Thoracic aorta (tissue), 2 donors: ENCODE measurements around the gene SMR3A. TPM values are rescaled to one million over a fixed set of nuclear protein-coding genes. Genes with fewer than 3 reads are reported as not detected.

Source experiments
- ATAC-seq: fragments of 150-250 bp; one replicate; pipeline ENCODE4 v1.8.0; 2017; ENCODE audit warnings: low read depth; ENCODE audit not compliant: insufficient number of reproducible peaks, low FRiP score
- DNase-seq: peaks from one replicate; pipeline ENCODE4 v3.0.0-alpha.2; 2020; ENCODE audit warnings: low spot score
- H3K27ac ChIP-seq, 2 donors: fragments of 200-600 bp; sonication (generic); 1 replicate in 1 of 2; 2 replicates in 1 of 2; pipeline ENCODE4 v1.5.1; 2016; ENCODE audit warnings: mild to moderate bottlenecking in 2 of 2, moderate library complexity in 2 of 2
- H3K27me3 ChIP-seq: fragments of 200-600 bp; sonication (generic); replicated peaks from 2 replicates; pipeline ENCODE4 v1.6.0; 2016; ENCODE audit warnings: mild to moderate bottlenecking; ENCODE audit not compliant: insufficient read depth
- H3K36me3 ChIP-seq: fragments of 200-600 bp; sonication (generic); one replicate; pipeline ENCODE4 v1.5.1; 2016
- H3K4me1 ChIP-seq, 2 donors: fragments of 200-600 bp; sonication (generic); 1 replicate in 1 of 2; 2 replicates in 1 of 2; pipeline versions ENCODE4 v1.5.1 to v1.6.0; 2016; ENCODE audit warnings: low read depth in 2 of 2, mild to moderate bottlenecking in 1 of 2; ENCODE audit not compliant: control insufficient read depth in 1 of 2
- H3K4me3 ChIP-seq: fragments of 200-600 bp; sonication (generic); 2 replicates; pipeline ENCODE4 v1.5.1; 2016; ENCODE audit warnings: mild to moderate bottlenecking
- H3K9me3 ChIP-seq: fragments of 200-600 bp; sonication (generic); 2 replicates; pipeline ENCODE4 v1.5.1; 2016
- total RNA-seq, 2 donors: library from RNA; depleted of rRNA; stranded (reverse); fragments of >200 nt; gene quantifications; one replicate each; pipeline versions ENCODE4 v1.1.0 to v1.2.3, GENCODE V29; 2016
- TF ChIP-seq, protein P1 (sequence below): fragments of 200-600 bp; sonication (generic); IDR thresholded peaks from one replicate; pipeline ENCODE4 v1.5.1; 2019; ENCODE audit warnings: antibody characterized with exemption

Gene SMR3A
- total RNA-seq: not detected

DNA sequence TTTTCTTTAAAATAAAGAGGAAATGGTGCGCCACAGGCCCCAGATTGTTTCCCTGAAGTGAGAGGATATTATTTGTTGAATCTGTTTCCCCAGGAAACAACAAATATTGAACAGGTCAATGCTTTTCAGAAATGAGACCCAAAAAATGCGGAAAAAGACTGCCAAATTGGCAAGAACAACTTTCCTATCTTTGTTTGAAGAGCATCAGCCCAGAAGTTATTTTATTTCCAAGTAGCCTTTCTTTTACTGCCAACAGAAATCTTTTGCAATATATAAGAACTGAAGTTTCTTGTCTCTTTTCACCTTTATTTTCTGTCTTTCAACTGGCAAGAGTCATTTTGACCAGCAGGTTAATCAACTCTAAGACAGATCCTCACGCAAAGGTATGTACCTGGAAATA lies at the start of gene SMR3A:
Gene SMR3A (plus strand): TSS at position 301 of the 400 bp plus-strand sequence. CDS start 1,356 bp downstream, outside the sequence.
- H3K27ac ChIP-seq: no peak within 1 kb of the TSS
- no peak for DNase-seq
- no peaks in the 10 kb centered on the region for H3K9me3 ChIP-seq
- TF ChIP-seq, protein P1, sequence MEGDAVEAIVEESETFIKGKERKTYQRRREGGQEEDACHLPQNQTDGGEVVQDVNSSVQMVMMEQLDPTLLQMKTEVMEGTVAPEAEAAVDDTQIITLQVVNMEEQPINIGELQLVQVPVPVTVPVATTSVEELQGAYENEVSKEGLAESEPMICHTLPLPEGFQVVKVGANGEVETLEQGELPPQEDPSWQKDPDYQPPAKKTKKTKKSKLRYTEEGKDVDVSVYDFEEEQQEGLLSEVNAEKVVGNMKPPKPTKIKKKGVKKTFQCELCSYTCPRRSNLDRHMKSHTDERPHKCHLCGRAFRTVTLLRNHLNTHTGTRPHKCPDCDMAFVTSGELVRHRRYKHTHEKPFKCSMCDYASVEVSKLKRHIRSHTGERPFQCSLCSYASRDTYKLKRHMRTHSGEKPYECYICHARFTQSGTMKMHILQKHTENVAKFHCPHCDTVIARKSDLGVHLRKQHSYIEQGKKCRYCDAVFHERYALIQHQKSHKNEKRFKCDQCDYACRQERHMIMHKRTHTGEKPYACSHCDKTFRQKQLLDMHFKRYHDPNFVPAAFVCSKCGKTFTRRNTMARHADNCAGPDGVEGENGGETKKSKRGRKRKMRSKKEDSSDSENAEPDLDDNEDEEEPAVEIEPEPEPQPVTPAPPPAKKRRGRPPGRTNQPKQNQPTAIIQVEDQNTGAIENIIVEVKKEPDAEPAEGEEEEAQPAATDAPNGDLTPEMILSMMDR: no peak
- no peak for ATAC-seq
- no peaks in the 10 kb centered on the region for H3K27me3 ChIP-seq
- no peaks in the 10 kb centered on the region for H3K36me3 ChIP-seq
- no peak within 1 kb of the TSS for H3K4me3 ChIP-seq
- no peaks in the 10 kb centered on the region for H3K4me1 ChIP-seq

GRCh38 chr4:70313736-70314135 lies 46.8 kb upstream of the SMR3A start:
- H3K4me1 ChIP-seq: no peaks in the 10 kb centered on the region
- DNase-seq (no peak), ATAC-seq (no peak)
- no peak overlapping the region for H3K4me3 ChIP-seq
- no peak overlapping the region for H3K27ac ChIP-seq
- no peaks in the 10 kb centered on the region for H3K9me3 ChIP-seq
- no peaks in the 10 kb centered on the region for H3K27me3 ChIP-seq
- TF ChIP-seq, protein P1: no peak
- H3K36me3 ChIP-seq: no peaks in the 10 kb centered on the region

DNA sequence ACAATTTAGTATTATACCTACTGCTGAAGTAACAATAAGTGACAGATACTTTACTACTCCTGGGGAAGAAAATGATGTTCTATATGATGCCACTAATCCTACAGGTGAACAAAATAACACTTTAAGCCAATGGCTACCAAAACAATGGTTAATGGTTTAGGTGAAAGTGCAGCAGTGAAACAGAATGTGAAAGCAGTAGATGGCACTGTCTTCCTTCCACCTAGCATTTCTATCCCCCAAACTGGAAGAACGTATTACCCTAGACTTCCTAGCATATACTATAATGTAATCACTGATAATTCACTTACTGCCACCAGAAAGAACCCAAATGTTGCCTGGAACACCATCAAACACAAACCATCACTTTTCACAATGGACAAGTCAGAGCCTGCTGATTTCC lies 44.6 kb upstream of the SMR3A start:
- ATAC-seq (no peak), DNase-seq (no peak)
- no peaks in the 10 kb centered on the region for H3K9me3 ChIP-seq
- H3K4me1 ChIP-seq: no peaks in the 10 kb centered on the region
- H3K4me3 ChIP-seq: no peak overlapping the region
- no peaks in the 10 kb centered on the region for H3K36me3 ChIP-seq
- H3K27ac ChIP-seq: no peak overlapping the region
- TF ChIP-seq, protein P1: no peak
- no peaks in the 10 kb centered on the region for H3K27me3 ChIP-seq

GRCh38 chr4:70326052-70326451 lies 34.5 kb upstream of the SMR3A start:
- TF ChIP-seq, protein P1: no peak
- no peak for DNase-seq
- Histone ChIP-seq H3K4me3 (no peak overlapping the region), H3K27ac (no peak overlapping the region), H3K36me3 (no peaks in the 10 kb centered on the region), H3K9me3 (no peaks in the 10 kb centered on the region), H3K4me1 (no peaks in the 10 kb centered on the region), H3K27me3 (no peaks in the 10 kb centered on the region)
- no peak for ATAC-seq

DNA sequence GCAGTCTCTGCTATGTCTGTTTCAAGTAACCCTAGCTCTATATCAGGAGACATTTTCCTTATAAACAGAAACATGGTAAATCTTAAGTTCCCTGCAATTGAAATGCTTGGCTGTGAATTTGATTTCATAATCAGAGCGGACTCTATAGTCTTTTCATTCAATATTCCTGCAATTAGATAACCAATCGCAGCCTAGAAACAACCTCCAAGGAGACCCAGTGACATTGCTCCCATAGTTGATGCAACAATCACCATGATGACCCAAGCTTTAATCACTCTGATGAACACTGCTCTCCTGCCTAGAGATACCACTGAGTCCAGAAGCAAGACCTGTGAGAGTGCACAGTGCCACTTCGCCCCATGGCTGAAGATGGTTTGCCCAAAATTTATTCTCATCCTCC lies 25.9 kb upstream of the SMR3A start, which contains the start of gene CABS1:
Gene CABS1 (plus strand): TSS at position 301 of the 400 bp plus-strand sequence. CDS start 59 bp downstream, at position 360.
- Histone ChIP-seq H3K27ac (no peak within 1 kb of the TSS), H3K36me3 (no peaks in the 10 kb centered on the region), H3K9me3 (no peaks in the 10 kb centered on the region), H3K27me3 (no peaks in the 10 kb centered on the region), H3K4me1 (no peaks in the 10 kb centered on the region), H3K4me3 (no peak within 1 kb of the TSS)
- ATAC-seq (no peak), DNase-seq (no peak)
- TF ChIP-seq, protein P1: no peak
